Stimulated activated CD4-positive, alpha-beta T cell treated with anti-CD3 and anti-CD28 coated beads, TNF-alpha, amount 100 ng/mL, for 1 hour (primary cell): ENCODE results near the gene OPRL1.
A peak's percentile ranks its signal among the peaks of the same experiment; 100 is the strongest.
"Not testable (repeated sequence)": the region's sequence is repeated elsewhere in the genome, so short reads cannot be mapped to it uniquely, and the experiment has no call there.

ENCODE experiments used
- DNase-seq, 3 donors: peaks; one replicate each; pipeline ENCODE4 v3.0.0-alpha.2; 2020; ENCODE audit warnings: low read depth in 3 of 3, low spot score in 1 of 3

The OPRL1 gene

DNA sequence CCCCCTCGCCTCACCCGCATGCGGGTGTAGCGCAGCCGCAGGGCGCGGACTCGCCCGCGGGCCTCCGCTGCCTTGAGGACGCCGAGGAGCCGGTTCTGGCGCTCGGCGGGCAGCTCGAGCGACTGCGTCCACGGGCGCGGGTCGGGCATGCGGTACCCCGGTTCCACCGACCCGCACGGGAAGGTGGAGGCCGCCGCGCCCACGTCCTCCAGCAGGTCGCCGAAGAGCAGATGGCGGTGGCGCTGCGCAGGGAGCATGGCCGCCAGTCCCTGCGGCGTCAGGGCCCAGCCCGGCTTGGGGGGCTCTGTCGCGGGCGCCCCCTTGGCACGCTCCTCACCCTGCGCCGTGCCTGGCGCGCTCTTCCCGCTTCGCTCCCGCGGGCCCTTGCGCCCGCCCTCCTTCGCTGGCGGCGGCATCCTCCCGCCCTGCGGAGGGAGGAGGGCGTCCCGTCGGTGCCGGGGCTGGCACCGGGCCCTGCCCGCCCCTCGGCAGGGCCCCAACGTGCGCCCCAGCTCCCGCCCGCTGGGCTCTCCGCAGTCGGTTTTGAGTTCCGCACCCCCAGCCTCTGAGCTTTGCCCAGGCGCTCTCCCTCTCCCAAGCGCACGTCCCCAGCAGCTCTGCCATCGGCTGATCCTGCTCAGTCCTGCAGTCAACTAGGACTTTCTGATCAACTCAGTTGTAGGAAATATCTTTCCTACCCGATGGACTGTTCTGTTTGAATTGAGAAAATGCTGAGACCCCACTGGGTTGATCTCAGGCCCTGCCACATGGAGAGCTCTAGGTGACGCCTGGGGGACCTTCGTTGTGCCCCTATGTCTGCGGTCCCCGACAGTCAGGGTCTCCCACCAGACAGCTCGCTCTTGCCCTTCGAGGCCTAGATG, 4.2 kb downstream of the OPRL1 start, which contains the start of gene LKAAEAR1:
Gene LKAAEAR1, minus strand, starts transcription at position 595 of the 881 bp plus-strand sequence. Its CDS starts 179 bp downstream, at position 416.
- DNase-seq: no peak

DNA sequence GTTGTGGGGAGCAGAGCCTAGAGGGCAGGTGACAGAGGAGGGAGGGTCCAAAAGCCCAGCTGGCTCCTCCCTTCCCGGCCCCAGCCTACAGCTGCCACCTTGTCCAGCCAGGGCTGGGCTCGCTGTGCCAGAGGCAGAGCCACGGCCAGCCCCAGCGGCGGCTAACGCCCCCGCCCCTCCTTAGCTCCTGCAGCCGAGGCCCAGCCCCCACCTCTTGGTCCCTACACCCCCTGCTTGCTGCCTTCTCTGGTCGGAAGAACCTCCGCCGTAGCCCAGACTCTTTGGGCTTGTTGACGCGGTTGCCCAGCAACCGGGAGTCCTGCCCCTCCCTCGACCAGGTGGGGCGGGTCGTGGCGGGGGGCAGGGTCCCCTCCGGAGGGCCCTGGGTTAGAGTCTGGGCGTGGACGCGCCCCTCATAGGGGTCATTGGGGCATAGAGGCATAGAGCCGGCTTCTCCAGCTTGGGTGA, 4.8 kb downstream of the OPRL1 start:
- DNase-seq: no peak

DNA sequence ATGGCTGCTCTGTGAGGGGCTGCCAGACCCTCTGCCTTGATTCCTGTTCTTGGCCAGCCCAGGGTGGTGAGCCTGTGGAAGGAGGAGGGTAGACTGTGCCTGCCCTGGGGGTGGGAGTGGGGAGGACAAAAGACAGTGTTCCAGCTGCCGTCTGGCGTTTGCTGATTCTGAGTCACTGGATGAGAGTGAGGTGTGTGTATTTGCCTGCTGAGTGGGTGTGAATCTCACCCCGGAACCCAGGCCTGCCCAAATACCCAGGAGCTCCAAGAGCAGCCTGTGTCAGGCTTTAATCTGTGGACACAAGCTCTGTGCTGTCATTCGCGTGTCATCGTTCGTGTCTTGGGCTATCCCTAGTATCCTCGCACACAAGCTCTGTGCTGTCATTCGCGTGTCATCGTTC, 6.9 kb downstream of the OPRL1 start:
- no peak for DNase-seq

DNA sequence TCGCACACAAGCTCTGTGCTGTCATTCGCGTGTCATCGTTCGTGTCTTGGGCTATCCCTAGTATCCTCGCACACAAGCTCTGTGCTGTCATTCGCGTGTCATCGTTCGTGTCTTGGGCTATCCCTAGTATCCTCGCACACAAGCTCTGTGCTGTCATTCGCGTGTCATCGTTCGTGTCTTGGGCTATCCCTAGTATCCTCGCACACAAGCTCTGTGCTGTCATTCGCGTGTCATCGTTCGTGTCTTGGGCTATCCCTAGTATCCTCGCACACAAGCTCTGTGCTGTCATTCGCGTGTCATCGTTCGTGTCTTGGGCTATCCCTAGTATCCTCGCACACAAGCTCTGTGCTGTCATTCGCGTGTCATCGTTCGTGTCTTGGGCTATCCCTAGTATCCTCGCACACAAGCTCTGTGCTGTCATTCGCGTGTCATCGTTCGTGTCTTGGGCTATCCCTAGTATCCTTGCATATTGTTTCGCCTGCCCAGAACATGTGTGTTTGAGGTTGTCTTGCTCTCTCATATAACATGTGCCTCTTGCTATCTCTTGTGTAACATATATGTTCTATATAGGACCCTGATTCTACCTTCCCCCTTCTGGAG, 7.4 kb downstream of the OPRL1 start:
- not testable (repeated sequence) for DNase-seq

DNA sequence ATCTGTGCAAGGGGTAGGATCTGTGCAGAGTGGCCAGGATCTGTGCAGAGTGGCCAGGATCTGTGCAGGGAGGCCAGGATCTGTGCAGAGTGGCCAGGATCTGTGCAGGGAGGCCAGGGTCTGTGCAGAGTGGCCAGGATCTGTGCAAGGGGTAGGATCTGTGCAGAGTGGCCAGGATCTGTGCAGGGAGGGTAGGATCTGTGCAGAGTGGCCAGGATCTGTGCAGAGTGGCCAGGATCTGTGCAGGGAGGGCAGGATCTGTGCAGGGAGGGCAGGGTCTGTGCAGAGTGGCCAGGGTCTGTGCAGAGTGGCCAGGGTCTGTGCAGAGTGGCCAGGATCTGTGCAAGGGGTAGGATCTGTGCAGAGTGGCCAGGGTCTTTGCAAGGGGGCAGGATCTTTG, 8.7 kb downstream of the OPRL1 start:
- DNase-seq: not testable (repeated sequence)

DNA sequence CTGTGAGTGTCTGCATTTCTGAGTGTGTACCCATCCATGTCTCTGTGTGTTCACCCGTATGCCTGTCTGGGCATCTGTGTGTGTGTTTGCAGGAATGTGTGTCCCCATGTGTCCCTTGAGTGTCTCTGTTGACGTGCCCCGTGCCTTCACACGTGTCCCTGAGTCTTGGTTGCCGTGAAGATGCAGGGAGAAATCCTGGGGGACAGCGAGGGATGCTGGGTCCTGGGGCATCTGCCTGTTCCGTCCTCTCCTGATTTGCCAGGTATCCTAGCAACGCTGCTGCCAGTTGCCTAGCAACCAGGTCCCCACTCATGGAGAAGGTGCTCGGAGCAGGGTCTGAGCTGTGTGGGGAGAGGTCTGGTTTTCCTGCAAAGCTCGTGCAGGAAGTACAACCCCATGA, 10.3 kb downstream of the OPRL1 start:
- DNase-seq: no peak

DNA sequence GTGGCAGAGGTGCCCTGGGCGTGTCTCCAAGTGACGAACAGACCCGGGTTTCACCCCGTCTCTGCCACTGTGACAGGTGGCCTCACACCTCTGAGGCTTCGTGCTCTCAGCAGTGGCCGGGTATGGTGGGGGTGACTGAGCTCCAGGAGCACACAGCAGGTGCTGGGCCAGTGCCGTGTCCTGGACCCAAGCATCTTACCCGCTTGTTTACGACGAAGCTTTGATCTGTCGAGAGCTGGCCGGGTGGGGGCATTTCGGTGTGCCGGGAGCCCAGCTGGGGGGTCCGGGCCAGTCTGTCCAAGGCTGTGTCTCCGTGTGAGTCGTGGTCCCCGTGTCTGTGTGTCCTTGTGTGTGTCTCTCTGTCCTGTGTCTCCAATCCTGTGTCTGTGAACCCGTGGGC, 11.5 kb downstream of the OPRL1 start:
- DNase-seq: no peak

DNA sequence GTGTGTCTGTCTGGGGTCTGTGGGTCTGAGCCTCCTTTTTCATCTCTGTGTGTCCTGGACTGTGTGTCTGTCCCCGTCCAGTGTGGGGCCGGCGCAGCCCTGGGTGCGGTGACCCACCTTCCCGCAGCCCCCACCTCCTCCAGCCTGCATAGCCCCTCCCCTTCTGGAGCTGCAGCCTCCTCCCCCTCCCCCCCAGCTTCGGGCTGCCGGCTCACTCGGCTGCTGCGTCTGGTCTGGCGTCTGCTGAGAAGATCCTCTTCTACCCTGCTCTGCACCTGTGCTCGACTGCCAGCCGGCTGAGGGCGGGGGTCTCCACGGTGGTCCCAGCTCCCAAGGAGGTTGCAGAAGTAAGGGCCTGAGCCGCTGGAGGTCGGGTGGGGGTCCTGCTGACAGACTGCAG, 11.9 kb downstream of the OPRL1 start:
- DNase-seq: no peak

DNA sequence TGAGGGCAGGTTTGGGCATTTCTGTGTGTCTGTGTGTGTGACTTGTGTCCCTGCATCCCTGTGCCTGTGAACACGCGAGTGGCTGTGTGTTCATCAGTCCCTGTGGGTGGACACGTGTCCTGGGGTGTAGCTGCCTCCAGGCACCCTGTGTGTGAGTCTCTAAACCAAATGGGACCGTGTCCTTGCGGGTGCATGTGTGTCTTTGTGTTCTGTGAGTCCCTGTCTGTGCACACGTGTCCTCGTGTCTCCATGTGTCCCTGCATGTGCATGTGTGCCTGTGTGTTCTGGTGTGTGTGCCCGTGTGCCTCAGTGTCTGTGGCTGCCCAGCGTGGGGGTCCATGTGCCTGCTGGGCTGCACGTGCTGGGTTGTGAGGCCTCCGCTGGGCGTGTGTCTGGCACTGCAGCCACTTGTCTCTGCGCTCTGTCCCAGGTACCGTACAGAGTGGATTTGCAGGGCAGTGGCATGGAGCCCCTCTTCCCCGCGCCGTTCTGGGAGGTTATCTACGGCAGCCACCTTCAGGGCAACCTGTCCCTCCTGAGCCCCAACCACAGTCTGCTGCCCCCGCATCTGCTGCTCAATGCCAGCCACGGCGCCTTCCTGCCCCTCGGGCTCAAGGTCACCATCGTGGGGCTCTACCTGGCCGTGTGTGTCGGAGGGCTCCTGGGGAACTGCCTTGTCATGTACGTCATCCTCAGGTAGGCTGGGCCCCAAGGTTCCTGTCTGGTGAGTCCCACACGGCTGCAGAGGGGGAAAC, 12.6 kb downstream of the OPRL1 start:
- no peak for DNase-seq

DNA sequence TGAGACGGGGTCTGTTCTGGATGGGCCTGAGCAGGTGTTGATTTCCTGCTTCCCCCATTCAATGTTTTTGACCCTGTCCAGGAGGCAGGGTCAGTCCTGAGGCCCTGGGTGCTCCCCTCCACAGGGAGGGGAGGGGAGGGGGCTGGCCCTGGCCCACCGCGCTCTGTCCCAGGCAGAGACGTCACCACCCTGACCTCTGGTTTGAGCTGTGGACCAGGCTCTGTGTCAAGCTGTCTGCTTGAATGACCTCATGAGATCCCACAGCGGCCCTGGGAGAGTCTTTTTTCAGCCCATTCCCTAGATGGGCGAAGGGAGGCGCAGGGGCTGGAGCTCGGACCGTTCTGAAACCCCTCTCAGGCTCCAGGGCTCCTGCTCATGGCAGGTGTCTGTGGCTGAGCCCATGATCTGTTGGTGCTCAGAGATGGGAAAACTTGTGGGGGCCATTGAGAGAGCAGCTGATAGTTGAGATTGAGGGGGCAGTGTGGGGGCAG, 13.2 kb downstream of the OPRL1 start:
- DNase-seq: no peak

DNA sequence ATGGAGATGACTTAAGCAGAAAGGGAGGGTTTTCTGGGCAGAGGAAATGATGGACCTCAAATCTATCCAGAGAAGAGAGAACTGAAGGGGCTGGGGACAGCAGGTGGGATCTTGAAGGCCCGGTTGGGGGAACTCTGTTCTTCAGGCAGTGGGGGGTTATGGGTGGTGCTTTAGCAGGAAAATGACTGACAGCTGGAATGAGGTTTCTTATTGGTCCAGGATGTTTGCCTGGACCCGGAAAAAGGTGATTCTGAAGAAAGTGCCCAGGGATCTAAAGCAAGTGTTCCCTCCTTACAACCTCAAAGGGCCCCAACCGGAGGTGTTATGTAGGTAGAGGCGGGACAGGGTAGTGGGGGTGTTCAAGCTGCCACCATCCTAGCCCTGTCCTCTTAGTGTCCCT, 15.6 kb downstream of the OPRL1 start:
- no peak for DNase-seq

DNA sequence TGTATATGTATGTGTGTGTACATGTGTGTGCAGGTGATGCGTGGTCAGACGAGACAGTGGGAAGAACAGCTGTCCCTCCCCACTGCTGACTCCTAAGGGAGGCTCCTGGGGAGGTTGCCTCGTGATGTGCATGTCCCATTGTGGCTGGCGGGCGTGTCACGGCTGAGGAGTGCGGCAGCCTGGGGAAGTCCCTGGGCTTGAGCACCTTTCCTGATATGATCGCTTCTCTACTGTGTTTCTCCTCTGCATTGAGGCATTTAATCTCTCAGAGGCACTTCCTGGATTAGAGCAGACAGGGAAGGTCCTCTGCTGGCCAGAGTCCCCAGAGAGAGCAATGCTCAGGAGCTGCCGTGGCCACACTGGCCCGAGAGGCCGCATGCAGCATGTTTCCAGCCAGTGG, 16.0 kb downstream of the OPRL1 start:
- no peak for DNase-seq

DNA sequence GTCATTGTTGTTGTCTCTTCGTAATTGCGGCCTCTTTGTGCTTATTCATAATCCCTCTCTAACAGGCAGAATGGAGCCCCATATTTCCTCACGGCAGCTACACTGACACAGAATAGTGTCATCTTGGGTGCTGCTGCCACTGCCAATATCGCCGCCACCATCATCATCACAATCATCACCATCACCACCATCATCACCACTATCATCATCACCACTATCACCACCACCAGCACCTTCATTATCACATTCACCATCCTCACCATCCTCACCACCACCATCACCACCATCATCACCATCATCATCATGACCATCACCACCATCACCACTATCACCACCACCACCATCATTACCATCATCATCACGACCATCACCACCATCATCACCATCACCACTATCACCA, 16.7 kb downstream of the OPRL1 start:
- no peak for DNase-seq

DNA sequence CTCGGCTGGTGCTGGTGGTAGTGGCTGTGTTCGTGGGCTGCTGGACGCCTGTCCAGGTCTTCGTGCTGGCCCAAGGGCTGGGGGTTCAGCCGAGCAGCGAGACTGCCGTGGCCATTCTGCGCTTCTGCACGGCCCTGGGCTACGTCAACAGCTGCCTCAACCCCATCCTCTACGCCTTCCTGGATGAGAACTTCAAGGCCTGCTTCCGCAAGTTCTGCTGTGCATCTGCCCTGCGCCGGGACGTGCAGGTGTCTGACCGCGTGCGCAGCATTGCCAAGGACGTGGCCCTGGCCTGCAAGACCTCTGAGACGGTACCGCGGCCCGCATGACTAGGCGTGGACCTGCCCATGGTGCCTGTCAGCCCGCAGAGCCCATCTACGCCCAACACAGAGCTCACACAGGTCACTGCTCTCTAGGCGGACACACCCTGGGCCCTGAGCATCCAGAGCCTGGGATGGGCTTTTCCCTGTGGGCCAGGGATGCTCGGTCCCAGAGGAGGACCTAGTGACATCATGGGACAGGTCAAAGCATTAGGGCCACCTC, 18.7 kb downstream of the OPRL1 start:
- DNase-seq: no peak

DNA sequence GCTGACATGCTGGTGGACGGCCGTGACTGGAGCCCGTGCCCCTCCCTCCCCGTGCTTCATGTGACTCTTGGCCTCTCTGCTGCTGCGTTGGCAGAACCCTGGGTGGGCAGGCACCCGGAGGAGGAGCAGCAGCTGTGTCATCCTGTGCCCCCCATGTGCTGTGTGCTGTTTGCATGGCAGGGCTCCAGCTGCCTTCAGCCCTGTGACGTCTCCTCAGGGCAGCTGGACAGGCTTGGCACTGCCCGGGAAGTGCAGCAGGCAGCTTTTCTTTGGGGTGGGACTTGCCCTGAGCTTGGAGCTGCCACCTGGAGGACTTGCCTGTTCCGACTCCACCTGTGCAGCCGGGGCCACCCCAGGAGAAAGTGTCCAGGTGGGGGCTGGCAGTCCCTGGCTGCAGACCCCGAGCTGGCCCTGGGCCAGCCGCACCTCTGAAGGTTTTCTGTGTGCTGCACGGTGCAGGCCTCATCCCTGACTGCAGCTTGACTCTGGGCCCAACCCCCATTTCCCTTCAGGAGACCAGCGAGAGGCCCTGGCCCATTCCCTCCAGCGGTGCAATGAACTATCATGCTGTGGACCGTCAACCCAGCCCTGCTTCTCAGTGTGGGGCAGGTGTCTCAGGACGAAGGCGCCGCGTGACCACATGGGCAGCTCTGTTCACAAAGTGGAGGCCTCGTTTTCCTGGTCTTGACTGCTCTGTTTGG, 19.4 kb downstream of the OPRL1 start:
- no peak for DNase-seq

DNA sequence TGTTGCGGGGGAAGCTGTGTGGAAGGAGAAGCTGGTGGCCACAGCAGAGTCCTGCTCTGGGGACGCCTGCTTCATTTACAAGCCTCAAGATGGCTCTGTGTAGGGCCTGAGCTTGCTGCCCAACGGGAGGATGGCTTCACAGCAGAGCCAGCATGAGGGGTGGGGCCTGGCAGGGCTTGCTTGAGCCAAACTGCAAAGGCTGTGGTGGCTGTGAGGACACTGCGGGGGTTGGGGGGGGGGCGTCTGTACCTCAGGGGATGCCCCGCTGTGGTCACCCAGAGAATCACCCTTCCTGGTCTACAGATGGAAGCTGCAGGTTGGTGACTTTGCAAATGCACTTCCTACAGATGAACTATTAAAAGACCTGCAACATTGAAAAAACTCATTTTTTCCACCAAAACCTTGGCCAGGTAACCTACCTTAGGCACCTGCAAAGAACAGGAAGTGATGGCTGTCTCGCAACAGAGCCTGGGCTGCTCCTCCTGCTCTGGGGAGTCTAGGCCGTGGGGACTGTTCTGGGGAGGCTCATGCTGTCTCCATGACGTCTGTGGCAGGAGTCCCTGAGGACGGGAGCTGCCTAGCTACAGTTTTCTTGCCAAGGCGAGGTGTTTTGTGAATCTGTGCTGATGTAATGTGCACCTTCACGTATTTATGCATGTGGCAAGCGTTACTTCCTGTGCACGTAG, 20.1 kb downstream of the OPRL1 start:
- DNase-seq: no peak

DNA sequence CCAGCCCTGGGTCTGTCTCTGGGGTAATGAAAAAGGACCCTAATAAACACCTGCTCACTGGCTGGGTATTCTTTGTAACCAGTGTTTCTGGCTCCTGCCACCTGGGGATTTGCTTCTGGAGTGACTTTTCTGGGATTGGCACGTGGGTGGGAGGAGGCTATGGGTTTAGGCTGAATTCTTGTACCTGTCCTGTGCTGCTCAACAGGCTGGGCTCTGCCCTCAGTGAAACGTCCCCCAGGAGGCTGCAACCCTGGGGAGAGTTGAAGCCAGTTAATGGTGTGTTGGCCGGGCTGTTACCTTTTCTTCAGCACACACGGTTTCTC, 20.6 kb downstream of the OPRL1 start:
- DNase-seq: no peak

DNA sequence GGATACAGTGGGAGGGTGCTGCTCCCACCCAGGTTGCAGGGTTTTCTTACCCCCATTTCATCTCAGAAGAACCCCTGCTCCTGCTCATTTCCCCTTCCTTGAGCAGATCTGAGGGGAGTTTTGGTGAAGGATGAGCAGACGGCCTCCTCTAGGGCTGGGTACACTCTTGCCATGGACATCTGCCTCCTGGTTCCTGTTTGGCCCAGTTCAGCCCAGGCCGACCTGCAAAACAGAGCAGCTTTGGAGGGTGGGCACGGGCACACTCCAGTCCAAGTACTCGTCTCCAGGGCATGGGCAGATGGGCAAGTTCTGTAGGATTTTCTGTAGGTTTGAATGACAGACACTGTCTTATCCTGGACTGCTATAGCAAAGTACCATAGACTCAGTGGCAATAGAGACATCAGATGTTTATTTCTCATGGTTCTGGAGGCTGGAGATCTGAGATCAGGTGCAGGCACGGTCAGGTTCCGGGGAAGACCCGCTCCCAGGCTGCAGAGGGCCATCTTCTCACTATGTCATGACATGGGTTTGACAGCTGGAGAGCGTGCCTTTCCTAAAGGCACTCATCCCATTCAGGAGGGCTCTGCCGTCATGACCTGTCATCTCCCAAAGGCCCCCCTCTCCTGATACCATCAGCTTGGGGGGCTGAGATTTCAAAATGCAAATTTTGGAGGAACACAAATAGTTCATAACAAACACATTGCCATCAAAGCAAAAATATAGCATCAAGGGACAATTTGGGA, 21.2 kb downstream of the OPRL1 start:
- DNase-seq: no peak

DNA sequence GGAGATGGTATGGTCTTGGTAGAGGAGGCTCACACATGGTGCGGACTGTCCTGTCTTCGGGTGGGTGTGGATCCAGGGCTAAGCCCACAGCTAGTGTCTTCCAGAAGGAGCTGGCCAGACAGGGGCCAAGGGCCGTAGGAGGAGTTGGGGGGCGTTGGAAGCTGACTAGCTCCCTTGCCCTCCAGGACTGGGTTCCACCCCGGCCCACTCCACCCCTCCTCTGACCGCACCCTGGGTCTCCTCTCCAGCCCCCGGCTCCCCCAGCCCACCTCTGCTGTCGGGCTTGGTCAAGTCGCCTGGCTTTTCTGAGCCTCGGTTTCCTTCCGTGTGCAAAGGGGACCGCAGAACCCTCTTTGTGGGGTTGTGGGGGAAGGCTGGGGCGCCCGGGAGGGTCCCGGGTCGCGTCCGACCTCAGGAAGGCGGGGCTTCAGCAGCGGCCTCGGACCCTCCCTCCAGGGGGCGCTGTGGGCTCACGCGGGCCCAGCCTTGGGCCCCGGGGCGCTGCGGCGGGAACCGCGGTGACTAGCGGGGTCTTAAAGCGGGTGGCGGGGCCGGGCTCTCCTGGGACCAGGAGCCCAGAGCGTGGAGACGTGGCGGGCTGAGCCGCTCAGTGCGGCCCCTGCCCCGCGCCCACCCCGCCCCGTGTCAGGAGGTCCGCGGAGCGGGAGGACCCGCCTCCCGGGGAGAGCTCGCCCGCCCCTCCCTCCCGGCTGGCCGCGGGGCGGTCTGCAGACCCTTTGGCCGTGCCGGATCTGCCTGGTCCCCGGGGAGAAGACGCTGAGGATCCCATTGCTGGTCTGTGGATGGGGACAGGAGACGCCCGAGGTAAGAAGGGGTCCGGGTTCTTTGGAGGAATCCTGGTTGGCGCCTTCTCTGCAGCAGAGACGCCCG, 22.1 kb downstream of the OPRL1 start:
- peak in 2 of 3 donors; percentile 36 to 66 for DNase-seq
